GM10847 (cell line): ENCODE data around the gene APBB3.

ENCODE experiments used
- POLR2A ChIP-seq: IDR thresholded peaks from 2 replicates; pipeline ENCODE4 v1.6.1; 2011; ENCODE audit not compliant: insufficient read length; ENCODE audit errors: extremely low read depth

Gene APBB3

DNA sequence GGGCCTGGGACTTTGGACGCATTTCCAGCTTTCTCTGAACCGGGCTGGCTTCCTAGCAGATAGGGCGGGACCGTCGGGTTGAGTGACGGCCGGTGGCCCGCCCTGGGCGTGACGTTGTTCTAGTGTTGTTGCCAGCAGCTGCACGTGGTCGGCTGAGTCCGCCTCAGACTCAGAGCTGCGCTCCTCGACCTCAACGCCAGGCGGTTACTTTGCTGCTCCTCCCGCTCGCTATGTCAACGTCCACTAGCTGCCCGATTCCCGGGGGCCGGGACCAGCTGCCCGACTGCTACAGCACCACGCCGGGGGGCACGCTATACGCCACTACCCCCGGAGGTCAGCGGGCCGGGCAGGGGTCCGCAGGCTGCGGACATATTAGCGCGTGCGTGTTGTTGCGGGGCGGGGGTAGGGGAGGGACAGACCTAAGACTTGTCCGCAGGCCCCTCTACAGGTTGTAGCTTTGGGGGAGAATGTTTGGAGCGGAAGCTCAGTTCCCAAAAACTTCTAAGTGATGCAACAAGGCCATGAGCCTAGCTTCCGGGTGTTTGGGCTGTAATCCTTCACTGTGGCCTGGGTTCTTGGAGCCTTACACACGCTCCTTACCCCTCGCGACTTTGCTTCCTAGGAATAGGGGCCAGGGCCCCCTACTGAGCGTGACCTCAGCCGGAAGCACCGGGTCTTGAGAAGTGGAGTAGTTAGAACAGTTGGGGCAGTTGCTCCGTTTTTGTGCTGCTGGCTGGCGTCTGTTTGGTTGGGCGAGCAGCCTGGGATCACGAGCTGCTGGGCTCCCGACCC lies 16.7 kb downstream of the APBB3 start, which contains the start of gene EIF4EBP3:
Gene EIF4EBP3 (plus strand): TSS at position 155 of the 792 bp plus-strand sequence. CDS start 76 bp downstream, at position 231.
- TF ChIP-seq POLR2A: no peak

DNA sequence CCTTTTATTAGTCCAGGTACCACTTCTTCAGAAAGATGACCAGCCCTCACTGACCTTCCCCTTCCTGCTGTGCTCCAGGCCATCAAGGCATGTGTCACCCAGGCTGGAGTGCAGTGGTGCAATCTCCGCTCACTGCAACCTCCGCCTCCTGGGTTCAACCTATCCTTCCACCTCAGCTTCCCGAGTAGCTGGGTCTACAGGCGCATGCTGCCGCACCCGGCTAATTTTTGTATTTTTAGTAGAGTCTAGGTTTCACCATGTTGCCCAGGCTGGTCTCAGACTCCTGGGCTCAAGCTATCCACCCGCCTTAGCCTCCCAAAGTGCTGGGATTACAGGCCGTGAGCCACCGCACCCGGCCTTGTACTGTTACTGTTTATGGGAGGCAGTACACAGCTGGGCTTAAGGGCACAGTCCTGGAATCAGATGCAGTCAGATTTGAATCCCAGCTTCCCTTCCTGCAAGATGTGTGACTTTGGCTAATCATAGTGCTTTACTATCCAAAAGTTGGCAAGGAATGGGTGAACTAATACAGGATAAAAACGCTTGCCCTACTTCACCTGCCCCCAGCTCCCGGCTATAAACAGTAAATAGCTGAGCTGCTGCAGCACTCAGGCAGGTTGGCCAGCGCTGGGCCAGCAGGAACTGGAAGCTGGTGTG lies 17.4 kb downstream of the APBB3 start:
- TF ChIP-seq POLR2A: no peak

DNA sequence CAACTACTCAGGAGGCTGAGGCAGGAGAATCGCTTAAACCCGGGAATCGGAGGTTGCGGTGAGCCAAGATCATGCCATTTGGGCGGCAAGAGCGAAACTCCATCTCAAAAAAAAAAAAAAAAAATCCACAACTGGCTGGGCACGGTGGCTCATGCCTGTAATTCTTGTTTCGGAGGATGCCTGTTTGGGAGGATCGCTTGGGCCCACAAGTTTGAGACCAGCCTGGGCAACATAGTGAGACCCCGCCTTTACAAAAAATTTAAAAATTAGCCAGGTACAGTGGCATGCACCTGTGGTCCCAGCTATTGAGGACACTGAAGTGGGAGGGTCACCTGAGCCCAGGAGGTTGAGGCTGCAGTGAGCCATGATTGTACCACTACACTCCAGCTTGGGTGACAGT lies 18.8 kb downstream of the APBB3 start:
- TF ChIP-seq POLR2A: no peak

DNA sequence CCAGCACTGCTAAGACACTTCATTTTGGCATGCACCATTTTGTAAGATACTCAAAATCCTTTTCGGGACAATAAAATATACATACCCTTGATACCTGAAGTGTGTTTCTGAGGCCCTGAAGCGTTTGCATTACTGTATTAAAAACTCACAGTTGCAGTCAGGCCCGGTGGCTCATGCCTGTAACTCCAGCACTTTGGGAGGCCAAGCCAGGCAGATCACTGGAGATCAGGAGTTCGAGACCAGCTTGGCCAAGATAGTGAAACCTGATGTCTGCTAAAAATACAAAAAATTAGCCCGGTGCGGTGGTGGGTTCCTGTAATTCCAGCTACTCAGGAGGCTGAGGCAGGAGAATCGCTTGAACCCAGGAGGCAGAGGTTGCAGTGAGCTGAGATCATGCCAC lies 19.4 kb downstream of the APBB3 start:
- TF ChIP-seq POLR2A: no peak

DNA sequence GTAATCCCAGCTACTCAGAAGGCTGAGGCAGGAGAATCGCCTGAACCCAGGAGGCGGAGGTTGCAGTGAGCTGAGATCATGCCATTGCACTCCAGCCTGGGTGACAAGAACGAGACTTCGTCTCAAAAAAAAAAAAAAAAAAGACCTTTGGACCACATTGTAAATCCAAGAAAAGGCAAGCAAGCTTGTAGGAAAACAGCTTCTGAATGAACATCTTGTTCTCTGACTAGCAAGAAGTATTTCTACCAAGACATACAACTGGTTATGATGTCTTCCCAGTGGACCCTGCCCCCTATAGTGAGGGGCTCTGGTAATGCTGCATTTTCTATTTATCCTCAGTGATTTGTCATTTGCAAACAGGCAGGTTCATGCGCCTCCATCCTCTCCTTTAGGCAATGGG lies 21.4 kb downstream of the APBB3 start:
- TF ChIP-seq POLR2A: no peak

DNA sequence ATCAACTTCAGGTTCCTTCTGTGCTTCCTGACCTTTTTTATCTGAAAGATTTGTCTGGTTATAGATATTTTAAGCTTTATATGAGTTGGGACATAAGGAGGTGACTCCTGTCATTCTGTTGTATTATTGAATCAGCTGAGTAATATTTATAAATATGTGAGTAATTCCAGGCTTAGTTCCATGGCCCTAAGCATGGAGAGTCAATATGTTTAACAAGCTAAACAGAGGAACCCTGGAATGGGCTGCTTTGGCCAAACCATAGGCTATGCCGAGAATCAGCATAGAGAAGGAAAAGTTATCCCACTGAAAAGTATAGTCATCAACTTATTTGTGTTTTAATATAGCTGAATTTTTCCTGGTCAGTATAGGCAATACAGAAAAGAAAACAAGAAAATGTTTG lies 24.2 kb downstream of the APBB3 start:
- TF ChIP-seq POLR2A: no peak

DNA sequence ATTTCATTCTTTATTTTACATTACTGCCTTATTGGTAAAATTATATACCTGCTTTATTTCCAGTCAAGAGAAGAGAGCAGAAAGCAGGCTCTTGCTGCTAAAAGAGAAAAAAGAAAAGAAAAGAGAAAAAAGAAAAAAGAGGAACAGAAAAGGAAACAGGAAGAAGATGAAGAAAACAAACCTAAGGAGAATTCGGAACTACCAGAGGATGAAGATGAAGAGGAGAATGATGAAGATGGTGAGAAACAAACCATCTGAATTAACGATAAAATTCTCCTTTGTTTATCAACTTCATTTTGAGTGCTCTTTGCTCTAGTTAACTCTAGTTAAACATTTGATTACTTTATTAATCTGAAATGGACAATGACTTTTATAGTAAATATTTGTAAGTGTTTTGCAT lies 40.4 kb downstream of the APBB3 start:
- TF ChIP-seq POLR2A: no peak

DNA sequence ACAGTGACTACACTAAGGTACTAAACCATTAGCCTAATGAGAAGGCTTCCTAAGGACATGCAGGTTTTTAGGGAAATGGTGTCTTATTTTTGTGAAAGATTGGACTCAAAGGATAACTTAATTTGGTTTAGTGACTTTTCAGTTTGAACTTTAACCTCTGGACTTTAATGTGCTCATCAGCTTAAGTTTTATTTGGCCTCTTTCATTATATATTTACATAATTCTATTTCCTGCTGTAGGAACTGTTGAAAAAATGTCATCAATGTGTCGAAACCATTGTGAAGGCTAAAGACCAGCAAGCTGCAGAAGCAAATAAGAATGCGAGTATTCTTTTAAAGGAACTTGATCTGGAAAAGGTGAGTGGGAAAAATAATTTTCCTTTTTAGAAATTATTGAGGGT lies 51.3 kb downstream of the APBB3 start:
- TF ChIP-seq POLR2A: no peak

DNA sequence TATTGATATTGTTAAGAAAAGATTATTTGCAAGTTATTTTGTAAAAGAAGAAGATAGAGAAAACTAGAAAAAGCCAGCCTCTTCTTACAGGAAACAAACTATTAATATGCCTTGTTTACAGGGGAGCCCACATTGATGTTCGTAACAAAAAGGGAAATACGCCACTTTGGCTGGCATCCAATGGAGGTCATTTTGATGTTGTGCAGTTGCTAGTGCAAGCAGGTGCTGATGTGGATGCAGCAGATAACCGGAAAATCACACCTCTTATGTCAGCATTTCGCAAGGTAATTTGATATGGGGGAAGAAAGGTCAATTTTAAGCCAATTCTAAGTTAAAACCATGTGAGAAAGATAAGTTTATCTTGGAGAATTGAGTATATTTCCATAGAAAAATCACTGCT lies 54.5 kb downstream of the APBB3 start:
- no peak for TF ChIP-seq POLR2A
